Effector memory CD8-positive, alpha-beta T cell (primary cell): Measurements from ENCODE around the gene PPP5C.
"Not testable (repeated sequence)": the region's sequence is repeated elsewhere in the genome, so short reads cannot be mapped to it uniquely, and the experiment has no call there.

Experiments
- ATAC-seq: fragments of 150-1000 bp; cut with Tn5 transposase; replicated peaks from 2 replicates; pipeline ENCODE4 v1.10.0; 2021; ENCODE audit warnings: mild to moderate bottlenecking, moderate library complexity
- DNase-seq, 3 experiments: peaks; one replicate each; pipeline ENCODE4 v3.0.0; 2021
- H3K27ac Mint-ChIP-seq, 2 donors: one replicate each; pipeline ENCODE4 v1.8.0; 2022; ENCODE audit warnings: mild to moderate bottlenecking in 2 of 2, mixed read lengths in 2 of 2, moderate library complexity in 2 of 2
- H3K27me3 Mint-ChIP-seq, 2 donors: one replicate each; pipeline ENCODE4 v1.8.0; 2022; ENCODE audit warnings: mixed read lengths in 2 of 2
- H3K36me3 Mint-ChIP-seq: one replicate; pipeline ENCODE4 v1.8.0; 2022; ENCODE audit warnings: mild to moderate bottlenecking, moderate library complexity, mixed read lengths; ENCODE audit not compliant: insufficient read depth
- H3K4me1 Mint-ChIP-seq, 2 donors: one replicate each; pipeline ENCODE4 v1.8.0; 2022; ENCODE audit warnings: low read depth in 2 of 2, mixed read lengths in 2 of 2
- H3K4me3 Mint-ChIP-seq, 2 donors: one replicate each; pipeline ENCODE4 v1.8.0; 2022; ENCODE audit warnings: mild to moderate bottlenecking in 2 of 2, mixed read lengths in 2 of 2, moderate library complexity in 2 of 2
- H3K9me3 Mint-ChIP-seq, 2 donors: one replicate each; pipeline ENCODE4 v1.8.0; 2022; ENCODE audit warnings: mixed read lengths in 2 of 2

PPP5C gene

GRCh38 chr19:46361915-46362314 lies 15.0 kb downstream of the PPP5C start:
- no peak for DNase-seq
- peak; percentile 99 for ATAC-seq
- no peaks in the 10 kb centered on the region for H3K27me3 Mint-ChIP-seq
- peaks cover 31 to 53% of the 10 kb centered on the region in 2 donors for H3K4me1 Mint-ChIP-seq
- H3K9me3 Mint-ChIP-seq = no peaks in the 10 kb centered on the region
- peaks cover 15% of the 10 kb centered on the region for H3K36me3 Mint-ChIP-seq
- peak overlapping the region; percentile 57 to 76 for H3K4me3 Mint-ChIP-seq
- H3K27ac Mint-ChIP-seq = no peak overlapping the region

GRCh38 chr19:46364359-46364758 lies 17.5 kb downstream of the PPP5C start:
- no peak for DNase-seq
- no peak overlapping the region for H3K4me3 Mint-ChIP-seq
- no peak for ATAC-seq
- H3K36me3 Mint-ChIP-seq = peaks cover 11% of the 10 kb centered on the region
- no peak overlapping the region for H3K27ac Mint-ChIP-seq
- no peaks in the 10 kb centered on the region for H3K27me3 Mint-ChIP-seq
- H3K4me1 Mint-ChIP-seq = peaks cover 31 to 43% of the 10 kb centered on the region in 2 donors
- no peaks in the 10 kb centered on the region for H3K9me3 Mint-ChIP-seq

- peak overlapping the region in 1 of 2 donors; percentile 20 for H3K27ac Mint-ChIP-seq
- H3K4me1 Mint-ChIP-seq = peaks cover 31 to 39% of the 10 kb centered on the region in 2 donors
- no peaks in the 10 kb centered on the region for H3K9me3 Mint-ChIP-seq
- no peak for DNase-seq
- H3K4me3 Mint-ChIP-seq = peak overlapping the region in 1 of 2 donors; percentile 19
- no peaks in the 10 kb centered on the region for H3K27me3 Mint-ChIP-seq
- H3K36me3 Mint-ChIP-seq = peaks cover 11% of the 10 kb centered on the region
- ATAC-seq = no peak
Measured at GRCh38 chr19:46365561-46365960, 18.7 kb downstream of the PPP5C start.

- DNase-seq = no peak
- Mint-ChIP-seq H3K9me3 (no peaks in the 10 kb centered on the region), H3K4me1 (peaks cover 39 to 44% of the 10 kb centered on the region in 2 donors), H3K27me3 (no peaks in the 10 kb centered on the region), H3K4me3 (no peak overlapping the region), H3K27ac (no peak overlapping the region), H3K36me3 (peaks cover 16% of the 10 kb centered on the region)
- no peak for ATAC-seq
Measured at GRCh38 chr19:46366620-46367292, 19.9 kb downstream of the PPP5C start.

- DNase-seq (no peak), ATAC-seq (no peak)
- peaks cover 41 to 42% of the 10 kb centered on the region in 2 donors for H3K4me1 Mint-ChIP-seq
- H3K36me3 Mint-ChIP-seq = peaks cover 12% of the 10 kb centered on the region
- H3K4me3 Mint-ChIP-seq = no peak overlapping the region
- no peak overlapping the region for H3K27ac Mint-ChIP-seq
- H3K27me3 Mint-ChIP-seq = no peaks in the 10 kb centered on the region
- H3K9me3 Mint-ChIP-seq = no peaks in the 10 kb centered on the region
Measured at GRCh38 chr19:46367426-46367825, 20.5 kb downstream of the PPP5C start.

- Mint-ChIP-seq H3K4me1 (peaks cover 41 to 42% of the 10 kb centered on the region in 2 donors), H3K27ac (no peak overlapping the region)
Measured at GRCh38 chr19:46368116-46368515, 21.2 kb downstream of the PPP5C start.

GRCh38 chr19:46369817-46370216 lies 22.9 kb downstream of the PPP5C start:
- no peak overlapping the region for H3K27ac Mint-ChIP-seq
- H3K4me1 Mint-ChIP-seq = peaks cover 31 to 36% of the 10 kb centered on the region in 2 donors
- peaks cover 10% of the 10 kb centered on the region for H3K36me3 Mint-ChIP-seq
- DNase-seq (no peak), ATAC-seq (no peak)
- no peak overlapping the region for H3K4me3 Mint-ChIP-seq
- H3K27me3 Mint-ChIP-seq = no peaks in the 10 kb centered on the region
- no peaks in the 10 kb centered on the region for H3K9me3 Mint-ChIP-seq

More at GRCh38 chr19:46368116-46368515, 21.2 kb downstream of the PPP5C start:
- Mint-ChIP-seq H3K27me3 (no peaks in the 10 kb centered on the region), H3K9me3 (no peaks in the 10 kb centered on the region), H3K4me3 (no peak overlapping the region), H3K36me3 (peaks cover 12% of the 10 kb centered on the region)
- no peak for DNase-seq
- no peak for ATAC-seq

- H3K4me3 Mint-ChIP-seq = no peak overlapping the region
- peaks cover 13% of the 10 kb centered on the region for H3K36me3 Mint-ChIP-seq
- H3K4me1 Mint-ChIP-seq = peaks cover 19 to 29% of the 10 kb centered on the region in 2 donors
- no peaks in the 10 kb centered on the region for H3K27me3 Mint-ChIP-seq
- no peaks in the 10 kb centered on the region for H3K9me3 Mint-ChIP-seq
- peak overlapping the region; percentile 41 to 71 for H3K27ac Mint-ChIP-seq
- ATAC-seq (no peak), DNase-seq (no peak)
Measured at GRCh38 chr19:46371371-46371901, 24.5 kb downstream of the PPP5C start.

- Mint-ChIP-seq H3K4me3 (no peak overlapping the region), H3K9me3 (no peaks in the 10 kb centered on the region), H3K27ac (peak overlapping the region in 1 of 2 donors; percentile 75), H3K4me1 (peaks cover 15 to 22% of the 10 kb centered on the region in 2 donors), H3K27me3 (no peaks in the 10 kb centered on the region), H3K36me3 (peaks cover 20% of the 10 kb centered on the region)
- DNase-seq (no peak), ATAC-seq (no peak)
Measured at GRCh38 chr19:46372901-46373490, 26.1 kb downstream of the PPP5C start.

GRCh38 chr19:46373491-46374359 lies 26.8 kb downstream of the PPP5C start:
- ATAC-seq (no peak), DNase-seq (no peak)

GRCh38 chr19:46374536-46375475 lies 27.9 kb downstream of the PPP5C start:
- H3K4me1 Mint-ChIP-seq = peaks cover 19 to 20% of the 10 kb centered on the region in 2 donors
- no peak overlapping the region for H3K27ac Mint-ChIP-seq
- H3K27me3 Mint-ChIP-seq = no peaks in the 10 kb centered on the region
- peaks cover 37% of the 10 kb centered on the region for H3K36me3 Mint-ChIP-seq
- no peak overlapping the region for H3K4me3 Mint-ChIP-seq
- ATAC-seq (no peak), DNase-seq (no peak)
- H3K9me3 Mint-ChIP-seq = no peaks in the 10 kb centered on the region

More at GRCh38 chr19:46373491-46374359, 26.8 kb downstream of the PPP5C start:
- H3K4me1 Mint-ChIP-seq = peaks cover 15 to 21% of the 10 kb centered on the region in 2 donors
- H3K9me3 Mint-ChIP-seq = no peaks in the 10 kb centered on the region
- H3K4me3 Mint-ChIP-seq = no peak overlapping the region
- H3K36me3 Mint-ChIP-seq = peaks cover 27% of the 10 kb centered on the region
- no peaks in the 10 kb centered on the region for H3K27me3 Mint-ChIP-seq
- H3K27ac Mint-ChIP-seq = peak overlapping the region in 1 of 2 donors; percentile 75

- not testable (repeated sequence) for H3K4me3 Mint-ChIP-seq, H3K9me3 Mint-ChIP-seq, H3K27me3 Mint-ChIP-seq, ATAC-seq, DNase-seq
- peaks cover 43% of the 10 kb centered on the region for H3K36me3 Mint-ChIP-seq
- peaks cover 19 to 24% of the 10 kb centered on the region in 2 donors for H3K4me1 Mint-ChIP-seq
- H3K27ac Mint-ChIP-seq = peak overlapping the region; percentile 39 to 53
Measured at GRCh38 chr19:46375476-46376067, 28.7 kb downstream of the PPP5C start.
